ENCODE data around the gene HAL.

The HAL gene, protein sequence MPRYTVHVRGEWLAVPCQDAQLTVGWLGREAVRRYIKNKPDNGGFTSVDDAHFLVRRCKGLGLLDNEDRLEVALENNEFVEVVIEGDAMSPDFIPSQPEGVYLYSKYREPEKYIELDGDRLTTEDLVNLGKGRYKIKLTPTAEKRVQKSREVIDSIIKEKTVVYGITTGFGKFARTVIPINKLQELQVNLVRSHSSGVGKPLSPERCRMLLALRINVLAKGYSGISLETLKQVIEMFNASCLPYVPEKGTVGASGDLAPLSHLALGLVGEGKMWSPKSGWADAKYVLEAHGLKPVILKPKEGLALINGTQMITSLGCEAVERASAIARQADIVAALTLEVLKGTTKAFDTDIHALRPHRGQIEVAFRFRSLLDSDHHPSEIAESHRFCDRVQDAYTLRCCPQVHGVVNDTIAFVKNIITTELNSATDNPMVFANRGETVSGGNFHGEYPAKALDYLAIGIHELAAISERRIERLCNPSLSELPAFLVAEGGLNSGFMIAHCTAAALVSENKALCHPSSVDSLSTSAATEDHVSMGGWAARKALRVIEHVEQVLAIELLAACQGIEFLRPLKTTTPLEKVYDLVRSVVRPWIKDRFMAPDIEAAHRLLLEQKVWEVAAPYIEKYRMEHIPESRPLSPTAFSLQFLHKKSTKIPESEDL

DNA sequence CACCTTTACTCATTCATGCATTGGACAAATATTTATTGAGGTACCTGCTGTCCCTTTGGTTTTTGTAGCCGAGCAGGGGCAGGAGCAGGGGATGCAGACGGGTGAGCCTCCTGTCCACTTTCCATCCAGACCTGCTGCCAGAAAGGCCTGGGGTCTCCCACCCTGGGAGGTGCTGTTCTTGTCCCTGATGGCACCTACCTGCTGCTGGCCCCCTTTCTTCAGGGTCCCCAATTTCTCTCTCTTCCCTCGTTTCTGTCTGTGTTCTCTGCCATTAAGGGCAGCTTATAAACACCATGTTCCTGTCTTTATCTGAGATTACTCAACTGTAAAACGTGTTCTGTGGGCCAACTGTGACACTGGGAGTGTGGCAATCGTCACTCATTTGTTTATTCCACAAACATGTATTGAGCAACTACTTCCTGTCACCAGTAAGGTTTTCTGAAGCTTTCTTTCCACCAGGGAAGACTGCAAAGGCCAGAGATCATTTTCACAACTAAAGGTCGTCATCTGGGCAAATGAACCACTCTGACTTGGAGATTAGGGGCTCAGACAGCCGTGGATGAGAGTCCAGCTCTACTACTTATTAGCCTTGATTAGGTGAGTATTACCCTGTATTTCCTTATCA lies at the start of gene HAL:
HAL (minus strand) TSS at position 311 of the 625 bp plus-strand sequence. CDS start 434 bp downstream, outside the sequence.
- POLR2A ChIA-PET: no interaction called here
- no peak for DNase-seq (ENCODE audit: low read depth, low spot score)
- CTCF ChIA-PET: interaction anchor here (1.1 to 4.8 kb wide), 6 partner anchors 10 to 171 kb away, joined by 3 to 72 read pairs (median 4); no protein-coding TSS in a partner anchor
- no peak within 1 kb of the TSS for H3K4me3 ChIP-seq (ENCODE audit: low read depth, low read length)
- TF ChIP-seq, protein P1, sequence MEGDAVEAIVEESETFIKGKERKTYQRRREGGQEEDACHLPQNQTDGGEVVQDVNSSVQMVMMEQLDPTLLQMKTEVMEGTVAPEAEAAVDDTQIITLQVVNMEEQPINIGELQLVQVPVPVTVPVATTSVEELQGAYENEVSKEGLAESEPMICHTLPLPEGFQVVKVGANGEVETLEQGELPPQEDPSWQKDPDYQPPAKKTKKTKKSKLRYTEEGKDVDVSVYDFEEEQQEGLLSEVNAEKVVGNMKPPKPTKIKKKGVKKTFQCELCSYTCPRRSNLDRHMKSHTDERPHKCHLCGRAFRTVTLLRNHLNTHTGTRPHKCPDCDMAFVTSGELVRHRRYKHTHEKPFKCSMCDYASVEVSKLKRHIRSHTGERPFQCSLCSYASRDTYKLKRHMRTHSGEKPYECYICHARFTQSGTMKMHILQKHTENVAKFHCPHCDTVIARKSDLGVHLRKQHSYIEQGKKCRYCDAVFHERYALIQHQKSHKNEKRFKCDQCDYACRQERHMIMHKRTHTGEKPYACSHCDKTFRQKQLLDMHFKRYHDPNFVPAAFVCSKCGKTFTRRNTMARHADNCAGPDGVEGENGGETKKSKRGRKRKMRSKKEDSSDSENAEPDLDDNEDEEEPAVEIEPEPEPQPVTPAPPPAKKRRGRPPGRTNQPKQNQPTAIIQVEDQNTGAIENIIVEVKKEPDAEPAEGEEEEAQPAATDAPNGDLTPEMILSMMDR (IDR thresholded peaks at IDR 0.05; ENCODE audit: insufficient read depth, low read length, missing control alignments): no peak

DNA sequence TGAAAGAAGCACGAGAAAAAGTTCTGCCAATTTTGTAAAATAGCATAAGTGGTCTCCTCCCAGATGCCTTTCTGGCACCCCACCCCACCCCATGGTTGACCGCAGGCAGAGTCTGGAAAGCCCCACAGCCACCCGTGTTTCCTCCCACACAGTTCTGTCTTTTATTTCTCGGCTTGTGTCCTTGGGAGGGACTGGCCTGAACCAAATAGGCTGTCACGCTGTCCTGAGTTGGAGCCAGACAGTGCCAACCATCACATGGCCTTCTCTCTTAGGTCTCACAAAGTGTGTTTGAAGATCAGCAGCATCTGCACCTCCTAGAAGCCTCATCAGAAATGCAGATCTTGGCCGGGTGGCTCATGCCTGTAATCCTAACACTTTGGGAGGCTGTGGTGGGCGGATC lies 49.4 kb upstream of the HAL start:
- ChIA-PET POLR2A (no interaction called here), CTCF (no interaction called here)
- no peak overlapping the region for H3K4me3 ChIP-seq (ENCODE audit: low read depth, low read length)

DNA sequence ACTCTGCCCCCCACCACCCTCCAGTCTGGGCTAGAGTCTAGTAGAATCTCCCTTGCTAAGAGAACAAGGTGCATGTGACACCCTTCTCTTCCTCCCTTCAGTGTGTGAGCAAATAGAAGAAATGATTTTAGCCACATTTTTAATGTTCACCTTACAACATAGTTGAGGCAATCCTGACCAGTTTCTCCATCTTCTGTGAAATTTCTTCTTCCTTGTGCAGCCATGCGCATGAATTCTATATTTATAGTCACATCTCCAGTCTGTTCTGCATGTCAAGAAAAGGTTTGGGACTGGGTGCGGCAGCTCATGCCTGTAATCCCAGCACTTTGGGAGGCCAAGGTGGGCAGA lies 48.8 kb upstream of the HAL start:
- no peak for DNase-seq (ENCODE audit: low read depth, low spot score)
- POLR2A ChIA-PET: no interaction called here
- TF ChIP-seq, protein P1 (IDR thresholded peaks at IDR 0.05; ENCODE audit: insufficient read depth, low read length, missing control alignments): no peak
- no peak overlapping the region for H3K4me3 ChIP-seq (ENCODE audit: low read depth, low read length)
- CTCF ChIA-PET: interaction anchor here (0.7 kb wide), 1 partner anchor 17 kb away, joined by 3 read pairs; no protein-coding TSS in a partner anchor

More for the DNA sequence above, 49.4 kb upstream of the HAL start:
- TF ChIP-seq, protein P1 (IDR thresholded peaks at IDR 0.05; ENCODE audit: insufficient read depth, low read length, missing control alignments): no peak
- no peak for DNase-seq (ENCODE audit: low read depth, low spot score)

DNA sequence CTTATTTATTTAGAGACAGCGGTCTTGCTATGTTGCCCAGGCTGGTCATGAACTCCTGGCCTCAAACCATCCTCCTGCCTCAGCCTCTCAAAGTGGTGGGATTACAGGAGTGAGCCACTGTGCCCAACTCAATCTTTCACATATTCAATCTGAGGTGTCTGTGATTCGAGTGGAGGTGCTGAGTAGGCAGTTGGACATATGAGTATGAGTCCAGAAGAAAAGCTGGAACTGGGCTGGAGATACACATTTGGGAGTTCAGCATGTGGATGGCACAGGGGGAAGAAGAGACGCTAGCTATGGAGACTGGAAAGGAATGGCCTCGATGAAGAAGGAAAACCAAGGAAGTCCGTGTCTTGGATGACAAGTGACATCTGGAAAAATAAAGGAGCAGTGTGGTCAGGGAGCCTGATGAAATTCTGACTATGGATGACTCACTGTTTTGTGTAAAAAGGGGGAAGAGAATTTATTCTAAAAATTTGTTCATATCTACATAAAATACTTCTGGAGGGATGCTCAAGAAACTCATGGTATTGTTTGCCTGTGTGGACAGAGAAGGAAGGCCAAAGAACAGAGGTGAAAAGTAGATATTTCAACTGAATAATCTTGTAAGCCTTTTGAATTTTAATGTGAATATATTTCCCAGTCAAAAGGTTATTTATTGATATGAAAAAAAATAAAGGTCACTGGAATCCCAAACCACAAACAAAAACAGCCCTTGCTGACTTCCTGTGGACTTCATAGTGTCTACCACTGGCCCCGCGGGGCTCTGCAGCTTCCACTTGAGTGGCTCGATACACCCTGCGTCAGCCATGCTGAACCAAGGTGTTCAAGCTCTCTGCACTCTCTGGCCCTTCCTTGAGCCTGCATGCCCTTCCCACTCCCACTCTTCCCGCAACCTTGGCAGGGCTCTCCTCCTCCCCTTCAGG lies 48.1 kb upstream of the HAL start:
- CTCF ChIA-PET: interaction anchor here (0.7 kb wide), 1 partner anchor 17 kb away, joined by 3 read pairs; no protein-coding TSS in a partner anchor
- H3K4me3 ChIP-seq (ENCODE audit: low read depth, low read length): no peak overlapping the region
- DNase-seq (ENCODE audit: low read depth, low spot score): no peak
- POLR2A ChIA-PET: no interaction called here
- TF ChIP-seq, protein P1 (IDR thresholded peaks at IDR 0.05; ENCODE audit: insufficient read depth, low read length, missing control alignments): no peak

DNA sequence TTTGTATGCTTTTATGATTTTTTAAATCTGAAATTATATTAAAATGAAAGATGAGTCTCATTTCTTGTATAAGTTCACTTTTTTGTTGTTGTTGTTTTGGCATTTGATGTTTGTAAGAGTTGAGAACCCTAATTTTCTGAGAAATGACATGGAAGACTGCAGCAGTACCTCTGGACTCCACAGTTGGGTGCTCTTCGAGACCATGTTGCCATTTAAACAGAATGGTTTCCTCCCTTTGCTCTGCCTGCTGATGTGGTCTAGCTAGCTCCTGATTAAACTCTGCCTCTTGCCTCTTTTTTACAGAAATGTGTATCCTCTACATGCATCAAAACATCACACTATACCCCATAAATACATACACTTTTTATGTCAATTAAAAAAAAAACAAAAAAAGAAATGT lies 45.0 kb upstream of the HAL start:
- no peak overlapping the region for H3K4me3 ChIP-seq (ENCODE audit: low read depth, low read length)
- ChIA-PET POLR2A (no interaction called here), CTCF (no interaction called here)
- no peak for DNase-seq (ENCODE audit: low read depth, low spot score)
- TF ChIP-seq, protein P1 (IDR thresholded peaks at IDR 0.05; ENCODE audit: insufficient read depth, low read length, missing control alignments): no peak

All from AG04449 (cell line).